Mucosa of stomach (tissue), 1 donor: ENCODE data around the gene SLTM.

ENCODE experiments used
- H3K27me3 ChIP-seq: one replicate; pipeline ENCODE4 v1.7.0; 2013; ENCODE audit warnings: mild to moderate bottlenecking, low read length; ENCODE audit not compliant: control insufficient read depth, insufficient read depth
- H3K36me3 ChIP-seq: one replicate; pipeline ENCODE4 v1.7.0; 2013; ENCODE audit warnings: low read length; ENCODE audit not compliant: control insufficient read depth, insufficient read depth
- H3K4me1 ChIP-seq: one replicate; pipeline ENCODE4 v1.7.0; 2013; ENCODE audit warnings: mild to moderate bottlenecking, low read length; ENCODE audit not compliant: control insufficient read depth, insufficient read depth
- H3K4me3 ChIP-seq: one replicate; pipeline ENCODE4 v1.7.0; 2013; ENCODE audit warnings: low read length
- H3K9ac ChIP-seq: one replicate; pipeline ENCODE4 v1.7.0; 2013; ENCODE audit warnings: mild to moderate bottlenecking, low read length, moderate library complexity
- H3K9me3 ChIP-seq: one replicate; pipeline ENCODE4 v1.7.0; 2013; ENCODE audit warnings: mild to moderate bottlenecking, low read length, moderate library complexity; ENCODE audit not compliant: control insufficient read depth
- donor health status: Pancreatic carcinoma.

SLTM gene

GRCh38 chr15:58933281-58934113 is at the start of gene SLTM:
TSS of gene SLTM (minus strand) at chr15:58933679. CDS start at chr15:58933565, 114 bp downstream.
- Histone ChIP-seq H3K4me3 (peak within 1 kb of the TSS; percentile 91), H3K4me1 (peaks cover 8% of the 10 kb centered on the region), H3K9ac (peak within 1 kb of the TSS; percentile 99), H3K9me3 (no peaks in the 10 kb centered on the region), H3K27me3 (no peaks in the 10 kb centered on the region), H3K36me3 (no peaks in the 10 kb centered on the region)

GRCh38 chr15:58983261-58983660 is 49.8 kb upstream of the SLTM start:
- H3K4me3 ChIP-seq = no peak overlapping the region
- H3K9ac ChIP-seq = no peak overlapping the region
- H3K27me3 ChIP-seq = no peaks in the 10 kb centered on the region
- peaks cover 5% of the 10 kb centered on the region for H3K4me1 ChIP-seq
- H3K36me3 ChIP-seq = no peaks in the 10 kb centered on the region
- no peaks in the 10 kb centered on the region for H3K9me3 ChIP-seq

- Histone ChIP-seq H3K9ac (no peak overlapping the region), H3K4me1 (peaks cover 5% of the 10 kb centered on the region), H3K4me3 (no peak overlapping the region)
Observed at GRCh38 chr15:58981808-58982475, 48.5 kb upstream of the SLTM start.

GRCh38 chr15:58980351-58980939 is 47.0 kb upstream of the SLTM start:
- H3K4me1 ChIP-seq = peaks cover 5% of the 10 kb centered on the region
- no peak overlapping the region for H3K9ac ChIP-seq
- H3K27me3 ChIP-seq = no peaks in the 10 kb centered on the region
- no peaks in the 10 kb centered on the region for H3K9me3 ChIP-seq
- no peaks in the 10 kb centered on the region for H3K36me3 ChIP-seq
- H3K4me3 ChIP-seq = no peak overlapping the region

More at GRCh38 chr15:58981808-58982475, 48.5 kb upstream of the SLTM start:
- Histone ChIP-seq H3K9me3 (no peaks in the 10 kb centered on the region), H3K27me3 (no peaks in the 10 kb centered on the region), H3K36me3 (no peaks in the 10 kb centered on the region)

GRCh38 chr15:58977887-58978286 is 44.4 kb upstream of the SLTM start:
- H3K36me3 ChIP-seq = no peaks in the 10 kb centered on the region
- no peaks in the 10 kb centered on the region for H3K9me3 ChIP-seq
- no peaks in the 10 kb centered on the region for H3K27me3 ChIP-seq
- H3K9ac ChIP-seq = no peak overlapping the region
- H3K4me1 ChIP-seq = peaks cover 5% of the 10 kb centered on the region
- H3K4me3 ChIP-seq = no peak overlapping the region

- H3K27me3 ChIP-seq = no peaks in the 10 kb centered on the region
- no peaks in the 10 kb centered on the region for H3K9me3 ChIP-seq
- no peak overlapping the region for H3K4me3 ChIP-seq
- peaks cover 5% of the 10 kb centered on the region for H3K4me1 ChIP-seq
- no peaks in the 10 kb centered on the region for H3K36me3 ChIP-seq
- H3K9ac ChIP-seq = no peak overlapping the region
Observed at GRCh38 chr15:58967479-58967878, 34.0 kb upstream of the SLTM start.

- peaks cover 13% of the 10 kb centered on the region for H3K4me1 ChIP-seq
- H3K4me3 ChIP-seq = no peak overlapping the region
- no peak overlapping the region for H3K9ac ChIP-seq
- H3K9me3 ChIP-seq = no peaks in the 10 kb centered on the region
- H3K27me3 ChIP-seq = no peaks in the 10 kb centered on the region
- H3K36me3 ChIP-seq = no peaks in the 10 kb centered on the region
Observed at GRCh38 chr15:58966698-58967097, 33.2 kb upstream of the SLTM start.

GRCh38 chr15:58962662-58963565 is 29.4 kb upstream of the SLTM start:
- no peaks in the 10 kb centered on the region for H3K9me3 ChIP-seq
- no peaks in the 10 kb centered on the region for H3K27me3 ChIP-seq
- no peaks in the 10 kb centered on the region for H3K36me3 ChIP-seq
- peak overlapping the region; percentile 32 for H3K9ac ChIP-seq
- peaks cover 13% of the 10 kb centered on the region for H3K4me1 ChIP-seq
- no peak overlapping the region for H3K4me3 ChIP-seq

- Histone ChIP-seq H3K27me3 (no peaks in the 10 kb centered on the region), H3K9ac (no peak overlapping the region), H3K36me3 (no peaks in the 10 kb centered on the region), H3K4me3 (no peak overlapping the region), H3K9me3 (no peaks in the 10 kb centered on the region), H3K4me1 (peaks cover 15% of the 10 kb centered on the region)
Observed at GRCh38 chr15:58962136-58962535, 28.7 kb upstream of the SLTM start.

GRCh38 chr15:58958811-58959210 is 25.3 kb upstream of the SLTM start:
- no peaks in the 10 kb centered on the region for H3K36me3 ChIP-seq
- H3K9me3 ChIP-seq = no peaks in the 10 kb centered on the region
- H3K4me1 ChIP-seq = peaks cover 17% of the 10 kb centered on the region
- no peaks in the 10 kb centered on the region for H3K27me3 ChIP-seq
- no peak overlapping the region for H3K9ac ChIP-seq
- H3K4me3 ChIP-seq = no peak overlapping the region

GRCh38 chr15:58957101-58957973 is 23.9 kb upstream of the SLTM start:
- Histone ChIP-seq H3K9ac (no peak overlapping the region), H3K4me3 (no peak overlapping the region), H3K4me1 (peaks cover 22% of the 10 kb centered on the region), H3K27me3 (no peaks in the 10 kb centered on the region), H3K36me3 (no peaks in the 10 kb centered on the region), H3K9me3 (no peaks in the 10 kb centered on the region)
